NCI-H1092 treated with DMSO at 0.1 percent for 48 hours (cell line): ENCODE measurements around the gene CLCA1.

ENCODE experiments used
- DNase-seq: peaks from one replicate; lab custom pipeline; 2025; lab: John Stamatoyannopoulos, UW

CLCA1 gene

DNA sequence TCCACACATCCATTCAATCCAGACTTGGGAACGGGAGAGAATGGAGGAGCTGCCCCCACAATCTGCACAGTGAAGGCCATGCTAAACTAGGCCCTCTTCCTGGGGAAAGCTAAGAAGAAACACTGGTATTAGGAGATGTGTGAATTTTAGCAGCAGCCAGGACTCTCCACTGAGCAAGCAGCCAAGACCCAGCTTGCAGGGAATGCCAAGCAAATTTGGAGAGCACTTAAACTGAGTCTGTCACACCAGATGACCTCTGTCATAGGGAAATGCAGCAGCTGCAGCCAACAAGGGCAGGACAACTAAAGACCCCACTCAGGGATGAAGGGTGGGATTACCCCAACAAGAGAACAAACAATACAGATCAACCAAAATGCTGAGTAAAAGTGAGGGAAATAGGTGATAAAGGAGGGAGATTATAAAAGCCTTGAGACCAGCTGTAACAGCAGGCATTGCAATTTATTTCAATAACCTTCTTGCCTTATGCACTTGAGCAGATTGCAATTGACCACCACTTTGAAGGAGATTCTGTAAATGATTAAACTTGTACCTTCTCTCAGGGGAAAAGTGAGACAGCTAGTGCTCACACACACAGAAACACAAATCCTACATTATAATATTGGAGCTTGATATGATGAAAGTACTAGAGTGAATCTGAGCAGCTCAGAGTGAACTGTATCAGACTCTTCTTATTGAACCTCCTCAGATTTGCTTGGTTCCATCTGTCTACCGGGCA is 2.5 kb upstream of the CLCA1 start:
- no peak for DNase-seq

GRCh38 chr1:86466986-86467385 is 1.7 kb upstream of the CLCA1 start:
- DNase-seq = no peak

GRCh38 chr1:86470859-86471258 is 2.1 kb downstream of the CLCA1 start:
- DNase-seq = no peak

- no peak for DNase-seq
These were observed 2.6 kb downstream of the CLCA1 start for GRCh38 chr1:86471291-86471690.

- DNase-seq = no peak
These were observed 3.4 kb downstream of the CLCA1 start for GRCh38 chr1:86472152-86472551.

- no peak for DNase-seq
These were observed 4.0 kb downstream of the CLCA1 start for GRCh38 chr1:86472767-86473166.

- no peak for DNase-seq
These were observed 8.5 kb downstream of the CLCA1 start for GRCh38 chr1:86477256-86477655.

DNA sequence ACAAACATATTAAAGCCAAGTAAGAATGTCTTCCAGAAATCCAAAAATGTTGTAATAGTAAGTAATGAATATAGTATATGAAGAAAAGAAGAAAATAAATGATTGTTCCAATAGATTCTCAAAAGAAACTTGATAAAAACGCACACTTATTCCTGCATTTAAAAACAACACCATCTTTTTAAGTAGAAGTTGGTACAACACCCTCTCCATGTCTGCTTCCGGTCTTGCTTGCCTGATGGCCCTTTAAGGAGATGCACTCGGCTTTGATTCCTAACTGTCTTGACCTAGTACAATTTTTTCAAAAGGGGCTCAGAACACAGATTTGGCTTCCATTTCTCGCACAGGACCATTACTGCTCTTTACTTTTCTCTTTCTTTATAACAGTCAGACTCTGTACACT is 9.0 kb downstream of the CLCA1 start:
- DNase-seq = no peak

DNA sequence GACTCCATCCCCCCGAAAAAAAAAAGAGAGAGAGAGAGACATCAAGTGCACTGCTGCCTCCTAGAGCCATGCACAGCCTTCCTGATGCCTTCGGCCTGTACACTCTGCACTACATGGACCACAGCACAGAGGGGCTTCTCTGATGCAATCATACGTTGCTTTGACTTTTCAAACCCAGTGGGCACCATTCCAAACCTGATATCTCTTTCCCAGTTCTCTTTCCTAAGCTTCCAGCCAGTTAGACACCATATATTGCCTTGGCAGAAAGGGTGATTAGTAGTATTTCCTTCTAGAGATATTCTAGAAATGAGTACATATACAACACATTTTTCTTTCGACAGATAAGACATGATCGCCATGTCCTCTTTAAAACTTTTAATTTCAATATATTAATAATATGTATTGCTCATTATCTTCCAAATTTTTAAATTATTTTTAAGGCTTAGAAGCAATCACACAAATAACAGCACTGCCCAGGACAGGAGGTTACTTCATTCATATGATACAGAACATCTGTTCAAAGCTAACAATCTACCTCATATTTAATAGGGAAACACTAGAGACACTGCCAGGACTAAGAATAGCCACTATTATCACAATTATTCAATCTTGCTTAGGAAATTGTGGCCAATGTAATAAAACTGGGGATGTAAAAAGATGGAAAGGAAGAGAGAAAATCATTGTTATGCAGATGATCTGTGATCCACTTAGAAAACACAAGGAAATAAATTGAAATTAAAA is 9.9 kb downstream of the CLCA1 start:
- DNase-seq = peak; percentile 13

- no peak for DNase-seq
These were observed 13.2 kb downstream of the CLCA1 start for GRCh38 chr1:86481966-86482365.

- DNase-seq = no peak
These were observed 18.5 kb downstream of the CLCA1 start for GRCh38 chr1:86487131-86487810.

- DNase-seq = no peak
These were observed 19.0 kb downstream of the CLCA1 start for GRCh38 chr1:86487811-86488141.

DNA sequence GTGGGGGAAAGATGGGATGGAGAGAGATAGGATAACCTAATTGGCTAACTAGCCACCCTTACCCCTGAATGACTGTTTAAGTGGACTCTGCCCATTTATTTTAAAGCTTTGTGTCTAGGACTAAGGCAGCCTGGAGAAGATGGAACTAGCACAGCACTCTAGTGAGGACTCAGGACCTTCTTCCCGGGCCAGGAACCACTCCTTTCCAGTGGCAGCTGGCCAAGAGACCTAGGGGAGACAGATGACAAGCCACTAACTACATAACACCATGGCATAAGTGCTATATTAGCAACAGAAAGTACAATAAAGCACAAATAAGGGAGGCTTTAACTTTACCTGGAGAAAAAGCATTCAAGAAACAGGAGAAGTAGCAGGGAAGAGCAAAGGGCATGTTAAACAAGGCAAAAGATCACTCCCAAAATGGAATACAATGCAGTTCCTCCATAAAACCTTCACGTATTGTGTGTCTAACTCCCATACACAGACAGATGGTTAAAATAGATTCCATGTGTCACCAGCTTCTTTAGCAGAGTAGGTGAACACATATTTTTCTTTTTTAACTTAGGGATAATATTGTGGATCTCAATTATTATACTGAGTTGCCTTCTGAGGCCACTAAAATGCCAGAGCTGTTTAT is 20.6 kb downstream of the CLCA1 start:
- no peak for DNase-seq

DNA sequence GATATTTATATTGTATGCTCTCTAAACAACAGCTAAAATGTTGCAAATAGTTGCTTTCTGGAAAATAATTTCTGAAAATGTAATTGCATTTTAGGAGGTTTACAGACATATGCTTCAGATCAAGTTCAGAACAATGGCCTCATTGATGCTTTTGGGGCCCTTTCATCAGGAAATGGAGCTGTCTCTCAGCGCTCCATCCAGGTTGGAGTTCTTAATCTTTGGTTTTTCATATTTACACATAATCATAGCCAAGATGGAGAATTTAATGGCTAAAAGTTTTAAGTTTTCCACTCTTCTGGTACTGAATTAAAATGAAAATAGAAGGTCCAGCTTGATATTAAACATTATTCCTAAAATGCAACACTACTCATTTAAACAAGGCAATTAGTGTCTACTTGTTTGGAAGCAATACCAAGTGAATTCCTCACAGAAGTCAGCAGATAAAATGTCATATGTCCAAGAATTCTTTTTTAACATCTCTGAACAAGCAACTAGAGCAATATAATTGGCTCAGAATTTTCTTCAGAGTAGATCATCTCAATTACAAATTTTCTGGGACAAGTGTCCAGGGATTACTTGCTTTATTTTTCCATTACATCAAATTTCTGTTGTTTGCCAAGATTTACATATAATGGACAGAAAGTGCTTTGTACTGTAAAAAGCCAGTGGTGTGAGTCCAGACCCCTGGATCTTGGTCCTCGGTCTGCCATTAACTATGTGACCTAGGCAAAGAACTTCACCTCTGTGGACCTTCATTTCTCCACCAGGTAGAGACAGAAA is 22.6 kb downstream of the CLCA1 start:
- no peak for DNase-seq

DNA sequence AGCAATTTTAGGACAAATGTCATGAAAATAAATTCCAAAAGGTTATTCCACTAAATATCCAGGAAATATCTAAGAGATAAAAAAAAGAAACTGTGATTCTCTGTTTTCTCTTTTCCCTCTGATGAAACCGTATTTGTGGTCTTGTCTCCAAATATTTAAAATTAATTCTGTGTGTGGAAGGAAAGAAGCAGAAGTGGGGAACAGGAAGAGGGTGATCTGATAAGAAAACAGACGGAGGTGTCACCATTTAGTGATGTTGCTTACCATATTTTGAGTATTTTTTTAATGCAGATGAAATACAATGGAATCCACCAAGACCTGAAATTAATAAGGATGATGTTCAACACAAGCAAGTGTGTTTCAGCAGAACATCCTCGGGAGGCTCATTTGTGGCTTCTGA is 29.6 kb downstream of the CLCA1 start:
- DNase-seq = no peak

GRCh38 chr1:86499987-86500593 is 31.4 kb downstream of the CLCA1 start:
- DNase-seq = peak; percentile 50

GRCh38 chr1:86500714-86501113 is 32.0 kb downstream of the CLCA1 start:
- no peak for DNase-seq

DNA sequence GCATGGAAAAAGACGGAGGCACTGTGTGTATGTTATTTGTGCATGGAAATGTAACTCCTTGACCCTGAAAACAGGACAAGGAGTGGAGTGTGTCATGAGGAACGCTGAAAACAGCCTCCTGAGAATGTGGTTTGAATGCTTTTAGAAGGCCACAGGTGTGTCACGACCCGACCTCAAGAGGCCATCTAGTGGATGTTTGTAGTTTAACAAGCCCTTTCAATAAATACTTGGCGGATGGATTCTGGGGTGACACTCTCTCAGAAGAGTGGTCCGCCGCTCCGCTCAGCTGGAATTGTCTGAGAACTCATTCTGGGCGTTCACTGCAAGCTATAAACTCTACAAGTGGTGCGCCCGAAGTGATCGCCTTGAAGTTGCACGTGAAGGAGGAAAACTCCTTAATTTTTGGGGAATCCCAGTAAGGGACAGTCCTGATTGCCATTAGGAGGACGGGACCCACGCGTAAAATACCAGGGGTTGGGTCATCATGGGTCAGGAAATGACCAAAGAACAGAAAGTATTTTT is 33.5 kb downstream of the CLCA1 start:
- DNase-seq = peak; percentile 13

DNA sequence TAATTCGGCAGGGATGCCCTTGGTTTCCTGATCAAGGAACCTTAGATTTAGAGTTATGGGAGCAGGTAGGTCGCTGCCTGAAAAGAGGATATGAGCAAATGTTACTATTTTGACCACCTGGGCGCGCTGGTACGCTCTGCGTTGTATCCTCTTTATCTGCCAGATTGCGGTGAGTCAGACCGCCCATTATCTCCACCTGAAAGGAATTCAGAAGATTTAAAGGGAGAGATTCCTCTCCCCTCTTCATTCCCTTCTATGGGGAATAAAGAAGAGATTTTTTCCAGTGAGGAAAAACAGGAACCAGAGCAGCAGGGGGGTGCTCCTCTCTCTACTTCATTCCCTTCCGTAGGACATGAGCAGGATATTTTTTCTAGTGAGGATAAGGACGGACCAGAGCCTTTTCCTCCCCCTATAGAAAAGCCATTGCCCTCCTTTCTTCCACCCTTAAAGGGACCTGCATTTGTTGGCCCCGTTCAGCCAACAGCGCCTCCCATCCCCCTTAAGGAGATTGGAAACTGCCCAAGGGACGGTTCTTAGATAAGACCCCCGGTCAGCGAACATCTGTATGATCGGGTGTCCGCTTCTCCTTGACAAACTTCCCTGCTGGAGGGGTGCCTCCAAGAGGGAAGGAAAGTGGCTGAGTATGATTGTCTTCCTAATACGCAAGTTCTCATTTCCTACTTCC is 34.1 kb downstream of the CLCA1 start:
- DNase-seq = no peak

GRCh38 chr1:86503406-86504136 is 34.8 kb downstream of the CLCA1 start:
- no peak for DNase-seq
